ENCODE measurements around the gene DYSF.

DNA sequence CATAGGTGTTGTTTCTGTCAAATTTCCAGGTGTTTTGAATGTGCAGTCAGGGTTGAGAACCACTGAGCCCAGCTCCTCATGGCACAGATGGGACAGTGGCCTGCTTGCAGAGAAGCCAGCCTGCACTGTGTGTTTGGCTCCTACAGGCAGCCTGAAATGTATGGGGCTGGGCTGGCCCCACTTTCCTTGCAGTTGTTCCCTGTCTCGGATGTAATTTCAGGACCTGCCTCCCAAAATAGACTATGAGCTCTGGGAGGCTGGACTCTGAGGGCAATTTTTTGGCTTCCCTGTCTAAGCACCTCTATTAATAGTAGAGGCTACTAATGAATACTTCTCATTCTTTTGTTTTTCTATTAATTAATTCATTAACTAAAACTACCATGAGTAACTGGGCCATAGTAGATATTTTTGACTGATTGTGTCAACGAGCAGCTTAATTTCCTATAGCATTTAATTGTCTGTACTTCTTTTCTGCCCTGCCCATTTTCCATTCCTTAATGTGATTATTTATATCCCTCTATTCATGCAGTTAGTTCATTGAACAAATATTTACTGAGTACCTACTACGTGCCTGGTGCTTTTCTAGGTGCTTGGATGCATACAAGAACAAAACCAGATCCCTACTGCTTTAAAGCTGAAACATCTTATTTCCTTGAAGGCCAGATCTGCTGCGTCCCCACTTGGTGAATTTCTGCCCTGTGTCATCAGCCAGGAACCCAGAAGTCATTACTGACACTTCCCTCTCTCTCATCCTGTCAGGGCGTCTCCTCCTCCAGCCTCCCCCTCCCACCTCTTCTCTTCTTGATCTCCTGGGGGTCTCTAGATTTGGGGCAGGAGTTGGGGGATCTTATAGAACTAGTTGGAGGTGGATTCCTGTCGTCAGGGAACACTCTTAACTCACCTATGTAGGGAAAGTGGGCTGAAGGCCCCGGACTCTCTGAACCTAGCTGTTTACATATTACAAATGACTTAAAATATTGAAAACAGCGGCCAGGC, 16.3 kb downstream of the DYSF start:
- no peak for TF ChIP-seq ZNF555 (tag by site-specific recombination; conservative IDR thresholded peaks at IDR 0.05)
- TF ChIP-seq, protein P1, sequence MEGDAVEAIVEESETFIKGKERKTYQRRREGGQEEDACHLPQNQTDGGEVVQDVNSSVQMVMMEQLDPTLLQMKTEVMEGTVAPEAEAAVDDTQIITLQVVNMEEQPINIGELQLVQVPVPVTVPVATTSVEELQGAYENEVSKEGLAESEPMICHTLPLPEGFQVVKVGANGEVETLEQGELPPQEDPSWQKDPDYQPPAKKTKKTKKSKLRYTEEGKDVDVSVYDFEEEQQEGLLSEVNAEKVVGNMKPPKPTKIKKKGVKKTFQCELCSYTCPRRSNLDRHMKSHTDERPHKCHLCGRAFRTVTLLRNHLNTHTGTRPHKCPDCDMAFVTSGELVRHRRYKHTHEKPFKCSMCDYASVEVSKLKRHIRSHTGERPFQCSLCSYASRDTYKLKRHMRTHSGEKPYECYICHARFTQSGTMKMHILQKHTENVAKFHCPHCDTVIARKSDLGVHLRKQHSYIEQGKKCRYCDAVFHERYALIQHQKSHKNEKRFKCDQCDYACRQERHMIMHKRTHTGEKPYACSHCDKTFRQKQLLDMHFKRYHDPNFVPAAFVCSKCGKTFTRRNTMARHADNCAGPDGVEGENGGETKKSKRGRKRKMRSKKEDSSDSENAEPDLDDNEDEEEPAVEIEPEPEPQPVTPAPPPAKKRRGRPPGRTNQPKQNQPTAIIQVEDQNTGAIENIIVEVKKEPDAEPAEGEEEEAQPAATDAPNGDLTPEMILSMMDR (tag by site-specific recombination; IDR thresholded peaks at IDR 0.05): no peak
- no peak for TF ChIP-seq ZNF324 (tag by site-specific recombination; IDR thresholded peaks at IDR 0.05)
- no peak for TF ChIP-seq HOXC10 (CRISPR knock-in tag; IDR thresholded peaks at IDR 0.05)
- no peak for TF ChIP-seq ZNF341 (tag by site-specific recombination; IDR thresholded peaks at IDR 0.05; ENCODE audit: low read depth)

All from HEK293 (cell line).